CD4-positive, alpha-beta T cell treated with Interleukin-4 for 4 hours (primary cell): ENCODE results near the gene GREB1.

Experiments
- DNase-seq: peaks from one replicate; pipeline ENCODE4 v3.0.0-alpha.2; 2020

Gene GREB1

GRCh38 chr2:11513319-11513718 lies 20.5 kb upstream of the GREB1 start:
- no peak for DNase-seq

GRCh38 chr2:11514081-11514730 lies 19.6 kb upstream of the GREB1 start:
- no peak for DNase-seq

- no peak for DNase-seq
Observed at GRCh38 chr2:11514904-11515303, 18.9 kb upstream of the GREB1 start.

- DNase-seq, result no peak
Observed at GRCh38 chr2:11515490-11515981, 18.3 kb upstream of the GREB1 start.

GRCh38 chr2:11516984-11517648 lies 16.7 kb upstream of the GREB1 start:
- DNase-seq, result no peak

GRCh38 chr2:11517906-11518305 lies 15.9 kb upstream of the GREB1 start:
- no peak for DNase-seq

- no peak for DNase-seq
Observed at GRCh38 chr2:11520092-11520693, 13.7 kb upstream of the GREB1 start.

GRCh38 chr2:11521775-11522174 lies 12.1 kb upstream of the GREB1 start:
- no peak for DNase-seq

GRCh38 chr2:11524470-11524869 lies 9.4 kb upstream of the GREB1 start:
- DNase-seq, result no peak

- DNase-seq, result no peak
Observed at GRCh38 chr2:11525762-11526161, 8.1 kb upstream of the GREB1 start.

GRCh38 chr2:11527001-11527400 lies 6.8 kb upstream of the GREB1 start:
- no peak for DNase-seq

GRCh38 chr2:11528228-11528627 lies 5.6 kb upstream of the GREB1 start:
- no peak for DNase-seq

GRCh38 chr2:11530864-11531465 lies 2.9 kb upstream of the GREB1 start:
- DNase-seq, result no peak

- DNase-seq, result no peak
Observed at GRCh38 chr2:11532416-11533055, 1.3 kb upstream of the GREB1 start.

GRCh38 chr2:11534071-11534745 lies 363 bp downstream of the GREB1 start:
- DNase-seq, result no peak

GRCh38 chr2:11534746-11535484 lies 1.1 kb downstream of the GREB1 start:
- no peak for DNase-seq

GRCh38 chr2:11535899-11536344 lies 2.1 kb downstream of the GREB1 start:
- DNase-seq, result no peak

GRCh38 chr2:11537951-11538350 lies 4.1 kb downstream of the GREB1 start:
- DNase-seq, result no peak

GRCh38 chr2:11539317-11540147 lies 5.7 kb downstream of the GREB1 start:
- DNase-seq, result no peak

- DNase-seq, result no peak
Observed at GRCh38 chr2:11540148-11540995, 6.5 kb downstream of the GREB1 start.
